H1 (cell line): Measurements from ENCODE around the gene RASAL1.

Experiments
- ATF3 ChIP-seq: IDR thresholded peaks from 2 replicates; pipeline ENCODE4 v1.6.1; 2011; ENCODE audit warnings: low read depth, mild to moderate bottlenecking, low read length; ENCODE audit not compliant: insufficient read depth
- BRCA1 ChIP-seq: IDR thresholded peaks from 2 replicates; pipeline ENCODE4 v1.6.1; 2012; ENCODE audit warnings: low read depth, low read length, improper control_type of control experiment
- CEBPB ChIP-seq: IDR thresholded peaks from 2 replicates; pipeline ENCODE4 v1.6.1; 2012; ENCODE audit warnings: low read depth, low read length
- CTCF ChIP-seq, 3 experiments: IDR thresholded peaks; 1 replicate in 2 of 3; 2 replicates in 1 of 3; pipeline versions ENCODE4 v1.5.1 to v1.6.1; 2011; ENCODE audit warnings: low read length in 3 of 3, mild to moderate bottlenecking in 3 of 3, inconsistent platforms in 2 of 3, low read depth in 1 of 3, moderate library complexity in 1 of 3; ENCODE audit not compliant: insufficient read depth in 1 of 3; ENCODE audit errors: control extremely low read depth in 1 of 3
- E2F6 ChIP-seq: IDR thresholded peaks from 2 replicates; pipeline ENCODE4 v1.6.1; 2012; ENCODE audit warnings: inconsistent platforms
- EZH2 ChIP-seq: fragments of 200-600 bp; sonication (generic); IDR thresholded peaks from 2 replicates; pipeline ENCODE4 v1.7.1; 2012; ENCODE audit warnings: low read depth, mild to moderate bottlenecking, moderate library complexity, low read length, inconsistent platforms; ENCODE audit not compliant: severe bottlenecking
- GABPA ChIP-seq: IDR thresholded peaks from 2 replicates; pipeline ENCODE4 v1.6.1; 2011; ENCODE audit warnings: mild to moderate bottlenecking, low read length, moderate library complexity, borderline replicate concordance; ENCODE audit not compliant: insufficient read depth
- NRF1 ChIP-seq: IDR thresholded peaks from 2 replicates; pipeline ENCODE4 v1.6.1; 2011; ENCODE audit warnings: mild to moderate bottlenecking, low read depth, low read length, improper control_type of control experiment
- POLR2A ChIP-seq, 2 experiments: IDR thresholded peaks; 1 replicate in 1 of 2; 2 replicates in 1 of 2; pipeline ENCODE4 v1.6.1; 2011; ENCODE audit warnings: low read depth in 2 of 2, low read length in 2 of 2, mild to moderate bottlenecking in 2 of 2; ENCODE audit errors: control extremely low read depth in 1 of 2
- POLR2AphosphoS5 ChIP-seq: IDR thresholded peaks from 2 replicates; pipeline ENCODE4 v1.6.1; 2011; ENCODE audit warnings: low read depth, low read length
- RAD21 ChIP-seq, 2 experiments: IDR thresholded peaks in 1 of 2; conservative IDR thresholded peaks in 1 of 2; 2 replicates each; pipeline ENCODE4 v1.6.1; 2011; ENCODE audit warnings: low read depth in 2 of 2, low read length in 2 of 2, improper control_type of control experiment in 1 of 2, inconsistent platforms in 1 of 2, mild to moderate bottlenecking in 1 of 2, moderate library complexity in 1 of 2
- SUZ12 ChIP-seq: fragments of 200-600 bp; sonication (generic); IDR thresholded peaks from 2 replicates; pipeline ENCODE4 v1.6.1; 2012; ENCODE audit warnings: mild to moderate bottlenecking, inconsistent platforms, low read length, moderate library complexity, mixed read lengths
- ZNF274 ChIP-seq: IDR thresholded peaks from 2 replicates; pipeline ENCODE4 v1.7.0; 2012; ENCODE audit warnings: low read length, borderline replicate concordance; ENCODE audit errors: extremely low read depth

GRCh38 chr12:113129664-113130456 lies 5.7 kb downstream of the RASAL1 start:
- TF ChIP-seq EZH2 (no peak), CTCF (IDR thresholded peaks at IDR 0.05; ENCODE audit: control extremely low read depth in 1 of 3, insufficient read depth in 1 of 3, low read depth in 1 of 3, low read length in 3 of 3) (no peak), POLR2AphosphoS5 (no peak), NRF1 (no peak), E2F6 (no peak), POLR2A (IDR thresholded peaks at IDR 0.05; ENCODE audit: control extremely low read depth in 1 of 2, low read depth in 2 of 2, low read length in 2 of 2) (no peak), SUZ12 (no peak), RAD21 (IDR thresholded peaks at IDR 0.05 in 1 of 2, conservative IDR thresholded peaks at IDR 0.05 in 1 of 2; ENCODE audit: low read depth in 2 of 2, low read length in 2 of 2) (no peak), CEBPB (no peak), BRCA1 (no peak), ZNF274 (no peak), GABPA (no peak), ATF3 (no peak)
